Astrocyte of the cerebellum (primary cell): ENCODE results near the gene NINJ1.
A peak's percentile ranks its signal among the peaks of the same experiment; 100 is the strongest.

Source experiments
- DNase-seq: peaks from one replicate; pipeline ENCODE4 v3.0.0-alpha.2; 2011; ENCODE audit warnings: low read depth
- H3K4me3 ChIP-seq: 2 replicates; pipeline ENCODE4 v1.5.1; 2011; ENCODE audit warnings: mild to moderate bottlenecking, low read depth, low read length, moderate library complexity
- in situ Hi-C: cut with HindIII; loops from 2 replicates; pipeline ENCODE4 v1.10.0; 2017; ENCODE audit warnings: low sequenced_read_pairs
- TF ChIP-seq, protein P1 (sequence below): IDR thresholded peaks from 2 replicates; pipeline ENCODE4 v1.5.1; 2012; ENCODE audit warnings: low read length, low read depth, moderate library complexity, mild to moderate bottlenecking; ENCODE audit errors: missing control alignments

The NINJ1 gene, protein sequence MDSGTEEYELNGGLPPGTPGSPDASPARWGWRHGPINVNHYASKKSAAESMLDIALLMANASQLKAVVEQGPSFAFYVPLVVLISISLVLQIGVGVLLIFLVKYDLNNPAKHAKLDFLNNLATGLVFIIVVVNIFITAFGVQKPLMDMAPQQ

GRCh38 chr9:93134015-93134739, at the start of gene NINJ1:
Gene NINJ1, minus strand, starts transcription at chr9:93134251. Its CDS starts 34 bp downstream, at chr9:93134217.
- DNase-seq: no peak
- TF ChIP-seq, protein P1, sequence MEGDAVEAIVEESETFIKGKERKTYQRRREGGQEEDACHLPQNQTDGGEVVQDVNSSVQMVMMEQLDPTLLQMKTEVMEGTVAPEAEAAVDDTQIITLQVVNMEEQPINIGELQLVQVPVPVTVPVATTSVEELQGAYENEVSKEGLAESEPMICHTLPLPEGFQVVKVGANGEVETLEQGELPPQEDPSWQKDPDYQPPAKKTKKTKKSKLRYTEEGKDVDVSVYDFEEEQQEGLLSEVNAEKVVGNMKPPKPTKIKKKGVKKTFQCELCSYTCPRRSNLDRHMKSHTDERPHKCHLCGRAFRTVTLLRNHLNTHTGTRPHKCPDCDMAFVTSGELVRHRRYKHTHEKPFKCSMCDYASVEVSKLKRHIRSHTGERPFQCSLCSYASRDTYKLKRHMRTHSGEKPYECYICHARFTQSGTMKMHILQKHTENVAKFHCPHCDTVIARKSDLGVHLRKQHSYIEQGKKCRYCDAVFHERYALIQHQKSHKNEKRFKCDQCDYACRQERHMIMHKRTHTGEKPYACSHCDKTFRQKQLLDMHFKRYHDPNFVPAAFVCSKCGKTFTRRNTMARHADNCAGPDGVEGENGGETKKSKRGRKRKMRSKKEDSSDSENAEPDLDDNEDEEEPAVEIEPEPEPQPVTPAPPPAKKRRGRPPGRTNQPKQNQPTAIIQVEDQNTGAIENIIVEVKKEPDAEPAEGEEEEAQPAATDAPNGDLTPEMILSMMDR: no peak
- H3K4me3 ChIP-seq: peak within 1 kb of the TSS; percentile 72
- in situ Hi-C loops: no loop called here

GRCh38 chr9:93183131-93183662, 49.1 kb upstream of the NINJ1 start:
- no peak for DNase-seq
- in situ Hi-C loops: no loop called here
- TF ChIP-seq, protein P1: no peak
- H3K4me3 ChIP-seq: no peak overlapping the region

DNA sequence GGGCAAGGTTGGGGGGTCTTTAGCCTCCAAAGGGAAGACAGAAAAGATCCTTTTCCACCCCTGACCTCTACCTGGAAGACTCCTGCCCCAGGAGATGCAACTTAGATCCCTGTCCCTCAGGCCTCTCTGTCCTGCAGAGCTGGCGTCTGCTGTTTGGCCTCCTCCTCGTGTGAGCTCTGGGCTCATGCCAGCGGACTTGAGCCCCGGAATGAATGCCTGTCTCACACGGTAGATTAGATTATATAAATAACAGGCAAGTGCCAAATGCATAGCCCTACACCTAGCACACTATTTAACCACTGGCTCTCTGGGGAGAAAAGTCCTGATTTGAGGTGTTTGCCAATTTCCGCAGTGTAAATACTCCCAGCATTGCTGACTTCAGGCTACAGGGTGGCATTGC, 48.5 kb upstream of the NINJ1 start:
- TF ChIP-seq, protein P1: no peak
- no peak for DNase-seq
- in situ Hi-C loops: no loop called here
- no peak overlapping the region for H3K4me3 ChIP-seq

DNA sequence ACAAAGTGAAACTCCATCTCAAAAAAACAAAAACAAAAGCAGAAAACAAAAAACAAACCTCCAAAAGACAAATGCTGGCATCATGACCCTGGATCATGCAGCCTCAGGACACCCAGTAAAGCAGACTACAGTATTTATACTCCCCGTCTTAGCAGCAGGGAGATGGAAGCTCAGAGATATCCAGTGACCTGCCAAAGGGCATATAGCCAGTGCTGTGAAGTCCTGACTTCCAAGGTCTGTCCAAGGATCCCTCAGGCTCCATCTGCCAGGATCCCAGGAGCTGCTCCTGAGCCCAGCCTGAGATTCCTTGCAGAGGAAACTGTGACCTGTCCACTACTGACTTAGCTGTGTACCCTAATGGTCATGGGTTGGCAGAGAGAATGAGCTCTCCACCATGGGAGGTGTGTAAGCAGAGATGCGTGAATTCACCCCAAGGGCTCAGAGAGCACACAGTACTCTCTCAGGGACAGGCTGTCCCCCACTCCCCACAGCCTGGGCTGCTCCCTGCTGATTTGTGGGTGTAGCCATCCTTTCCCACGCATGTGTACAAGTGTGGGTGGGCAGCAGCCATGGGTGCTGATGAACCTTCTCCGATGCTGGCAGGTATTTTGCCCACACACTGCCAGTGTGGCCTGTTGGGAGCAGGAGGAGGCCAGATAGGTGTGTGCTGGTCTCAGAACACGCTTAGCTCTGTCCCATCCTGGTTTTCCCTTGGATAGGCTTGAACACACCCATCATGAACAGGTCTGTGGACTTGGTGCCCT, 47.8 kb upstream of the NINJ1 start:
- no peak overlapping the region for H3K4me3 ChIP-seq
- no peak for DNase-seq
- in situ Hi-C loops: no loop called here
- TF ChIP-seq, protein P1: no peak

DNA sequence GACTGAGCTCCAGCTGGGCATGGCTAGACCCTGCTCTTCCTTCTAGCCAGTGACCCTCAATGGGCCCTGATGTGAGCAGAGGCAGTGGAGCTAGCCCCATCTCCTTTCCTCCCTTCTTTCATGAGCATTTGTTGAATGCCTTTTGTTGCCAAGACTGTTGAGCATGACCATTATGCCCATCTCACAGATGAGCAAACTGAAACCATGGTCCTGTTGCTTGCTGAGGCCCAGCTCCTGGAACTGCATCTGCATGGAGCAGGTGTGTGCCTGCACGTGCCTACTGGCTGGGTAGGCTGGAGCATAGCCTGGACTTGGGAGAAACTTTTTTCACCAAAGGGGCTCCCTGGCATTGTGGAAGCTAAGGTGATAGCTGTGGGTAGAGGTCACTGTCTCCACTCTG, 46.9 kb upstream of the NINJ1 start:
- H3K4me3 ChIP-seq: no peak overlapping the region
- TF ChIP-seq, protein P1: no peak
- in situ Hi-C loops: no loop called here
- no peak for DNase-seq

DNA sequence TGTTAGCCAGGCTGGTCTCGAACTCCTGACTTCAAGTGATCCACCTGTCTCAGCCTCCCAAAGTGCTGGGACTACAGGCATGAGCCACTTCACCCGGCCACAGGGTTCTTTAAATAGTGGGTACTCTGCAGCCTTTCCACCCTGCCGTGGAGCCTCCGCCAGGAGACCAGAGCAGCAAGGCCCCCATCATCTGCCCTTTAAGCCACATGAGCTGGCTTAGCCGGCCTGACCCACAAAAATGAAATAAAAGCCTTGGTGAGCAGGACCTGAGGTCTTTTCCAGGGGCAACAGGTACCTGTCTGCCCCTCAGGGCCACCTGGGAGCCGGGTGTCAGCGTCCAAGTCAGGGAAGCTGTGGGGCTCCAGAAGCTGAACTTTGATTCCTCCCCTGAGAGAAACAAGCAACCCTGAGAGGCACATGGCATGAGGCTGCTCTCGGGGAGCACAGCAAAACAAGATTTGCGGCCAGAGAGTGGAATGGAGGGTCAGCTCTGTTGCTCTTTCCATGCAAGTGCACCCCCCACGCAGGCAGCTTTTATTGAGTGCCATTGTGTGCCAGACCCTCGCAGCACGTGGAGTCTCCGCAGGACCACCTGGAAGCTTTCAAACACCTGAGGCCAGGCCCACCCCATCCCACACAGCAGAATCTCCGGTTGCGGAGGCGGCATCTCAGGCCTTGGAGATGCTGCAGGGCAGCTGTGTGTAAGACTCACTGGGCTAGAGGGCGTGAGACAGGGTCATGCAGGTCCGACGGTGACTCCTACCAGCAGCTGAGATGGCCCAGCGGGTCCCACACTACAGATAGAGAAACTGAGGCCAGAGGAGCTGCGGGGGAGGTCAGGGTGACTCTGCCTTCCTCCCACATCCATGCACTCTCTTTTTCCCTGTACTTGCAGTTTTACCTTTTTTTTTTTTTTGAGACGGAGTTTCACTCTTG, 45.1 kb upstream of the NINJ1 start:
- no peak overlapping the region for H3K4me3 ChIP-seq
- TF ChIP-seq, protein P1: no peak
- no peak for DNase-seq
- in situ Hi-C loops: no loop called here
